B cell (primary cell): ENCODE data around the gene DCTPP1.

ENCODE experiments used
- CTCF ChIP-seq: fragments of 200-600 bp; IDR thresholded peaks from one replicate; pipeline ENCODE4 v1.8.0; 2022; ENCODE audit warnings: antibody characterized with exemption, mild to moderate bottlenecking
- EZH2 ChIP-seq: IDR thresholded peaks from 2 replicates; pipeline ENCODE4 v1.6.1; 2012; ENCODE audit warnings: borderline replicate concordance, low read depth, mild to moderate bottlenecking, moderate library complexity, low read length; ENCODE audit not compliant: insufficient read depth, poor library complexity, severe bottlenecking

GRCh38 chr16:30377050-30377811 is 52.6 kb downstream of the DCTPP1 start:
- TF ChIP-seq CTCF (no peak), EZH2 (no peak)
